A673 (cell line): ENCODE results near the gene ALPK3.

Source experiments
- EZH2 ChIP-seq: fragments of 200-600 bp; sonication (generic); IDR thresholded peaks from 2 replicates; pipeline ENCODE4 v1.6.1; 2017; ENCODE audit warnings: borderline replicate concordance, low read depth, mild to moderate bottlenecking, mixed read lengths, antibody characterized with exemption, low read length; ENCODE audit not compliant: poor library complexity, severe bottlenecking
- TF ChIP-seq, protein P1 (sequence below): fragments of 300-800, 200-600 bp; sonication (generic); conservative IDR thresholded peaks from 2 replicates; pipeline ENCODE4 v1.5.1; 2017; ENCODE audit warnings: low read depth, mild to moderate bottlenecking, antibody characterized with exemption, low read length, moderate library complexity, mixed read lengths

- TF ChIP-seq, protein P1, sequence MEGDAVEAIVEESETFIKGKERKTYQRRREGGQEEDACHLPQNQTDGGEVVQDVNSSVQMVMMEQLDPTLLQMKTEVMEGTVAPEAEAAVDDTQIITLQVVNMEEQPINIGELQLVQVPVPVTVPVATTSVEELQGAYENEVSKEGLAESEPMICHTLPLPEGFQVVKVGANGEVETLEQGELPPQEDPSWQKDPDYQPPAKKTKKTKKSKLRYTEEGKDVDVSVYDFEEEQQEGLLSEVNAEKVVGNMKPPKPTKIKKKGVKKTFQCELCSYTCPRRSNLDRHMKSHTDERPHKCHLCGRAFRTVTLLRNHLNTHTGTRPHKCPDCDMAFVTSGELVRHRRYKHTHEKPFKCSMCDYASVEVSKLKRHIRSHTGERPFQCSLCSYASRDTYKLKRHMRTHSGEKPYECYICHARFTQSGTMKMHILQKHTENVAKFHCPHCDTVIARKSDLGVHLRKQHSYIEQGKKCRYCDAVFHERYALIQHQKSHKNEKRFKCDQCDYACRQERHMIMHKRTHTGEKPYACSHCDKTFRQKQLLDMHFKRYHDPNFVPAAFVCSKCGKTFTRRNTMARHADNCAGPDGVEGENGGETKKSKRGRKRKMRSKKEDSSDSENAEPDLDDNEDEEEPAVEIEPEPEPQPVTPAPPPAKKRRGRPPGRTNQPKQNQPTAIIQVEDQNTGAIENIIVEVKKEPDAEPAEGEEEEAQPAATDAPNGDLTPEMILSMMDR = no peak
- no peak for TF ChIP-seq EZH2
Measured at GRCh38 chr15:84832448-84833040, 15.4 kb downstream of the ALPK3 start.
